Osteoblast (primary cell): ENCODE measurements around the gene ASIC4. TPM values are rescaled to one million over a fixed set of nuclear protein-coding genes. Genes with fewer than 3 reads are reported as not detected.

Source experiments
- DNase-seq: peaks from one replicate; pipeline ENCODE4 v3.0.0; 2011; ENCODE audit warnings: low spot score, mixed read lengths; ENCODE audit not compliant: insufficient read length; ENCODE audit errors: missing footprints
- H2AFZ ChIP-seq: 2 replicates; pipeline ENCODE4 v1.6.0; 2011; ENCODE audit warnings: mild to moderate bottlenecking, low read length
- H3K27ac ChIP-seq: 2 replicates; pipeline ENCODE4 v1.5.1; 2011; ENCODE audit warnings: mild to moderate bottlenecking, low read depth, low read length, moderate library complexity
- H3K27me3 ChIP-seq: 2 replicates; pipeline ENCODE4 v1.6.0; 2012; ENCODE audit warnings: mild to moderate bottlenecking, control low read depth, inconsistent platforms, low read length, moderate library complexity; ENCODE audit not compliant: insufficient read depth
- H3K36me3 ChIP-seq: 2 replicates; pipeline ENCODE4 v1.5.1; 2011; ENCODE audit warnings: mild to moderate bottlenecking, low read length, control low read depth, moderate library complexity; ENCODE audit not compliant: insufficient read depth
- H3K4me1 ChIP-seq: 2 replicates; pipeline ENCODE4 v1.5.1; 2011; ENCODE audit warnings: mild to moderate bottlenecking, low read length, control low read depth, moderate library complexity; ENCODE audit not compliant: insufficient read depth
- H3K4me2 ChIP-seq: 2 replicates; pipeline ENCODE4 v1.6.0; 2011; ENCODE audit warnings: mild to moderate bottlenecking, low read length; ENCODE audit not compliant: insufficient read depth
- H3K4me3 ChIP-seq: fragments of 200-600 bp; sonication (generic); 3 replicates; pipeline ENCODE4 v1.5.1; 2012; ENCODE audit warnings: mild to moderate bottlenecking, low read length, inconsistent platforms; ENCODE audit not compliant: insufficient read depth
- H3K79me2 ChIP-seq: 2 replicates; pipeline ENCODE4 v1.6.0; 2012; ENCODE audit warnings: mild to moderate bottlenecking, low read length, control low read depth, inconsistent platforms; ENCODE audit not compliant: insufficient read depth
- H3K9me3 ChIP-seq: 2 replicates; pipeline ENCODE4 v1.5.1; 2011; ENCODE audit warnings: low read depth, low read length, control low read depth
- H4K20me1 ChIP-seq: 2 replicates; pipeline ENCODE4 v1.6.0; 2012; ENCODE audit warnings: mild to moderate bottlenecking, low read length, control low read depth; ENCODE audit not compliant: insufficient read depth
- total RNA-seq: library from RNA; depleted of rRNA; stranded (reverse); fragments of >200 nt; gene quantifications from 2 replicates; pipeline ENCODE4 v1.2.3, GENCODE V29; 2012
- TF ChIP-seq, protein P1 (sequence below): IDR thresholded peaks from 2 replicates; pipeline ENCODE4 v1.5.1; 2011; ENCODE audit warnings: mild to moderate bottlenecking, low read depth, low read length, moderate library complexity; ENCODE audit errors: extremely low read depth

Gene ASIC4
- total RNA-seq, 1 donor: not detected

DNA sequence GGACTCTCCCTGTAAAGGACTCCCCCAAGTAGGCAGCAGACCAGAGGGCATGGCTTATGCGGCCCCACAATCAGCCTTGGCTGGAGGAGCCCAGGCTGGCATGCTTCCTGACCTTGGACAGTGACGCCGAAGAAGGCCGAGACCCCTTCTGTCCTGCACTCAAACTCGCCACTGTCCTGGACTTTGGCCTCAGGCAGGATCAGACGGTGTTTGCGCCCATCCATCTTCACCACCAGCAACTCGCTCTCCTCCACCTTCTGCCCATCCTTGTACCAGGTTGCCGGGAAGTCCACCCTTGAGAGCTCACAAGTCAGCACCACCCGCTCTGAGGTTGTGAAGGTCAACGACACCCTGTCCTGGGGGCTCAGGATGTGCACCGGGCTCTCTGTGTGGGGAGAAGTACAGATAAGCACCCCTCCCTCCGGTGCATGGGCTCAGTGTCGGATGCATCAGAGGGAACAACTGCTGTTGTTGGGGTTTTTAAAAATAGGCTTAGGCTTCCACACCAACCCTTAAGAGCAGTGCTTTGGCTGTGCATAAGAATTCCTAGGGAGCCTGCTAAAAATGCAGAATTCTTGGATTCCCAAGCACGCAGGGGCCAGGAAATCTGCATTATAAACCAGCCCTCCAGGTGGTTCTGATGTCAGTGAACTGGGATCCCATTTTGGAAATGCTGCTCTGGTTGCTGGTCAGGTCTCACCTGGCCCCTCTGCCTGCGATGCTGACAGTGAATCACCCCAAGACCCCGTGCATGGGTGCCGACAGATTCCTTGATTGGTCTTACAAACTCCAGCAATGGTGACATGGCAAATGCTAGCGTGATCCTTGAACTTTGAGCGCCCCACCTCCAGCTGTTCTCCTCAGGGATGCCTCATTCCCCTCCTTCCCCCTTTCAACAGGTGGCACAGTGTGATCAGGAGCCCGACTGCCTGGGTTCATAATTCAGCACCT lies 51.1 kb downstream of the ASIC4 start:
- DNase-seq: peak; percentile 38
- no peak overlapping the region for H3K4me3 ChIP-seq
- no peak overlapping the region for H3K27ac ChIP-seq
- no peaks in the 10 kb centered on the region for H3K27me3 ChIP-seq
- no peaks in the 10 kb centered on the region for H3K4me1 ChIP-seq
- peaks cover 10% of the 10 kb centered on the region for H3K36me3 ChIP-seq
- no peaks in the 10 kb centered on the region for H3K9me3 ChIP-seq
- H3K79me2 ChIP-seq: peaks cover 4% of the 10 kb centered on the region
- peaks cover 15% of the 10 kb centered on the region for H4K20me1 ChIP-seq
- no peak overlapping the region for H3K4me2 ChIP-seq
- TF ChIP-seq, protein P1, sequence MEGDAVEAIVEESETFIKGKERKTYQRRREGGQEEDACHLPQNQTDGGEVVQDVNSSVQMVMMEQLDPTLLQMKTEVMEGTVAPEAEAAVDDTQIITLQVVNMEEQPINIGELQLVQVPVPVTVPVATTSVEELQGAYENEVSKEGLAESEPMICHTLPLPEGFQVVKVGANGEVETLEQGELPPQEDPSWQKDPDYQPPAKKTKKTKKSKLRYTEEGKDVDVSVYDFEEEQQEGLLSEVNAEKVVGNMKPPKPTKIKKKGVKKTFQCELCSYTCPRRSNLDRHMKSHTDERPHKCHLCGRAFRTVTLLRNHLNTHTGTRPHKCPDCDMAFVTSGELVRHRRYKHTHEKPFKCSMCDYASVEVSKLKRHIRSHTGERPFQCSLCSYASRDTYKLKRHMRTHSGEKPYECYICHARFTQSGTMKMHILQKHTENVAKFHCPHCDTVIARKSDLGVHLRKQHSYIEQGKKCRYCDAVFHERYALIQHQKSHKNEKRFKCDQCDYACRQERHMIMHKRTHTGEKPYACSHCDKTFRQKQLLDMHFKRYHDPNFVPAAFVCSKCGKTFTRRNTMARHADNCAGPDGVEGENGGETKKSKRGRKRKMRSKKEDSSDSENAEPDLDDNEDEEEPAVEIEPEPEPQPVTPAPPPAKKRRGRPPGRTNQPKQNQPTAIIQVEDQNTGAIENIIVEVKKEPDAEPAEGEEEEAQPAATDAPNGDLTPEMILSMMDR: no peak
- H2AFZ ChIP-seq: no peak overlapping the region

DNA sequence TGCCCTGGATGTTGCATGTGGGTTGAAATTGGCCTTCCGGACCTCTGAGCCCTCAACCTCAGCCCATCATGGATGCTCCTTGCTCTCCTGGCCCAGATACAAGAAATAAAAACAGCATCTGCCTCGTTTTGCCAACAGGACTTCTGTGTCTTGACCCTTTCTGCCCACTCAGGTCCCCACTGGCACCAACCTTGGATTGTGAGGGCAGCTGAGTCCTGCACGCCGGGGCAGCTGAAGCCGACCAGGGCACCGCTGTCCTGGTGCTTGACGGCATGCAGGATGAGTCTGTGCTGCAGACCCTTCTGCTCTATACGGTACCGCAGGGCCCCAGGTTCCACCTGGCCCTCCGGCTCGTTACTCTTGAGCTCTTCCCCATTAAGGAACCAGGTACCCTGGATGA lies 52.4 kb downstream of the ASIC4 start:
- Histone ChIP-seq H3K4me1 (no peaks in the 10 kb centered on the region), H3K9me3 (no peaks in the 10 kb centered on the region), H3K36me3 (peaks cover 10% of the 10 kb centered on the region), H3K4me2 (no peak overlapping the region), H3K4me3 (no peak overlapping the region), H3K27me3 (no peaks in the 10 kb centered on the region), H2AFZ (no peak overlapping the region), H3K27ac (no peak overlapping the region), H4K20me1 (peaks cover 15% of the 10 kb centered on the region), H3K79me2 (peaks cover 4% of the 10 kb centered on the region)
- TF ChIP-seq, protein P1: no peak
- no peak for DNase-seq

DNA sequence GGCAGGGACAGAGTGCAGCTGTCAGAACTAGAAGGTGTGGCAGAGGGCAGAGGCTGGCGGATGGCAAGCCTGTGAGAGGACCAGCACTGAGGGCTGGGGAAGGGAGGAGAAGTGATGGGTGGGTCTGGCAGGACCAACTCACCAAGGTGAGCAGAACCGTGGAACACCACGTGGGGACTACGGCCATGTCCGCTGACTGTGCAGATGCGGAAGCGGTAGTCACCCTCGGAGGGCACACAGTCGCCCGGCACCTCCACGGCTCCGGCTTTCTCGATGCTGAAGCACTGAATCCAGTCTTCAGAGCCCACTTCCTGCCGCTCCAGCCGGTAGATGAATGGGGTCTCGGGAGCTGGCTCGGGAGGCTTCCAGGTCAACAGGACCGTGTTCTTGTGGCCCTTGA lies 52.8 kb downstream of the ASIC4 start:
- H3K36me3 ChIP-seq: peaks cover 10% of the 10 kb centered on the region
- no peaks in the 10 kb centered on the region for H3K9me3 ChIP-seq
- TF ChIP-seq, protein P1: no peak
- DNase-seq: peak; percentile 32
- no peaks in the 10 kb centered on the region for H3K27me3 ChIP-seq
- no peak overlapping the region for H3K4me2 ChIP-seq
- H3K79me2 ChIP-seq: peaks cover 4% of the 10 kb centered on the region
- H2AFZ ChIP-seq: no peak overlapping the region
- H4K20me1 ChIP-seq: peaks cover 15% of the 10 kb centered on the region
- H3K4me1 ChIP-seq: no peaks in the 10 kb centered on the region
- no peak overlapping the region for H3K27ac ChIP-seq
- H3K4me3 ChIP-seq: no peak overlapping the region

DNA sequence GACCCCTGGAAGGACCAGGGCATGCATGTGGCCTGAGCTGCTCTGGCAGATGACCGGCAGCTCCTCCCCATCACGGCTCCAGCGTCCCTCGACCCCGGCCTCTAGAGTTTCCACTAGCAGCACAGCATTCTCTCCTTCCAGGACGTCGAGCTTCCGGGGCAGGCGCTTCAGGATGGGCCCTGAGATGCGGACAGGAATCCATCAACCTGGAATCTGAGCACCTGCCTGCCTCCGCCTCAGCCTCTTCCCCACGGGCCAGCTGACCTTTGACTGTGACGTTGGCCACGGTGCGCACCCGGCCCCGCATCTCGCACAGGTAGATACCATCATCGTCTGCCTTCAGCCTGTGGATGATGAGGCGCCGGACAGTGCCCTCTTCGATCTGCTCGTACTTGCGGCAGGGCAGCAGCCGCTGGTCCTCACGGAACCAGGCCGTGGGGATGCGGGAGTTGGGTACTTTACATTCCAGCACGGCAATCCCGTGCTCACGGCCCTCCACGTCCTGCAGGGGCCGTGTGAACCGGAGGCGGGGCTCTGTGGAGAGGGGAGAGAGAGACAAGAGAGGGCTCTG lies 53.6 kb downstream of the ASIC4 start:
- no peak for DNase-seq
- Histone ChIP-seq H3K4me3 (no peak overlapping the region), H3K9me3 (no peaks in the 10 kb centered on the region), H2AFZ (no peak overlapping the region), H4K20me1 (peaks cover 15% of the 10 kb centered on the region), H3K27me3 (peaks cover 4% of the 10 kb centered on the region), H3K27ac (no peak overlapping the region), H3K4me2 (no peak overlapping the region), H3K4me1 (no peaks in the 10 kb centered on the region), H3K36me3 (peaks cover 10% of the 10 kb centered on the region), H3K79me2 (peaks cover 4% of the 10 kb centered on the region)
- TF ChIP-seq, protein P1: no peak
